Heart left ventricle (tissue), 16 donors: ENCODE data around the gene SPTLC2. TPM values are rescaled to one million over a fixed set of nuclear protein-coding genes. Genes with fewer than 3 reads are reported as not detected.
"Not testable (repeated sequence)": the region's sequence is repeated elsewhere in the genome, so short reads cannot be mapped to it uniquely, and the experiment has no call there.

ENCODE experiments used
- ATAC-seq, 4 donors: fragments of 200-7000 bp; cut with Tn5 transposase; one replicate each; pipeline ENCODE4 v1.9.1; 2020 to 2022; ENCODE audit warnings: moderate library complexity in 4 of 4, mild to moderate bottlenecking in 3 of 4, moderate number of reproducible peaks in 1 of 4
- DNase-seq, 5 donors: peaks; one replicate each; pipeline ENCODE4 v3.0.0-alpha.2; 2020
- H3K27ac ChIP-seq, 12 donors: fragments of 200-600 bp; sonication (generic) in 4 of 12; one replicate each; pipeline versions ENCODE4 v1.5.0 to v1.8.0; 2016 to 2022; ENCODE audit warnings: mild to moderate bottlenecking in 2 of 12
- H3K27me3 ChIP-seq, 9 donors: fragments of 200-600 bp; sonication (generic) in 2 of 9; one replicate each; pipeline versions ENCODE4 v1.5.1 to v1.8.0; 2016 to 2022; ENCODE audit warnings: mild to moderate bottlenecking in 3 of 9
- H3K36me3 ChIP-seq, 9 donors: fragments of 200-600 bp; sonication (generic) in 2 of 9; one replicate each; pipeline versions ENCODE4 v1.5.0 to v1.8.0; 2018 to 2022; ENCODE audit warnings: mild to moderate bottlenecking in 2 of 9
- H3K4me1 ChIP-seq, 12 donors: fragments of 200-600 bp; sonication (generic) in 4 of 12; one replicate each; pipeline versions ENCODE4 v1.5.0 to v1.8.0; 2016 to 2022; ENCODE audit warnings: mild to moderate bottlenecking in 3 of 12
- H3K4me3 ChIP-seq, 12 donors: fragments of 200-600 bp; sonication (generic) in 4 of 12; one replicate each; pipeline versions ENCODE4 v1.5.0 to v1.8.0; 2017 to 2022; ENCODE audit warnings: mild to moderate bottlenecking in 9 of 12, moderate library complexity in 4 of 12
- H3K9me3 ChIP-seq, 12 donors: fragments of 200-600 bp; sonication (generic) in 4 of 12; one replicate each; pipeline versions ENCODE4 v1.5.0 to v1.8.0; 2016 to 2022; ENCODE audit warnings: mild to moderate bottlenecking in 1 of 12
- POLR2A ChIP-seq, 2 donors: fragments of 450-650 bp; IDR thresholded peaks; one replicate each; pipeline ENCODE4 v1.6.1; 2017; ENCODE audit warnings: antibody characterized with exemption in 2 of 2, mild to moderate bottlenecking in 2 of 2, moderate library complexity in 2 of 2
- WGBS, 4 donors: extraction: QIAGEN DNeasy Blood & Tissue Kit in 2 of 4; methylation state at CpG; one replicate each; pipeline versions ENCODE4 v1.1.5 to v1.1.7; 2013 to 2018; 5-methylcytosine and 5-hydroxymethylcytosine counted together
- intact Hi-C, 10 donors: fragments of 100-400 bp; cut with DNase I; formaldehyde crosslinking; loops; one replicate each; pipeline versions ENCODE4 v1.11.1 to v1.14.2; 2022
- polyA plus RNA-seq, 2 donors: library from polyadenylated mRNA; stranded (reverse); fragments of 200-250 nt; gene quantifications; one replicate each; pipeline ENCODE4 v1.2.3, GENCODE V29; 2013
- total RNA-seq, 9 donors: library from RNA; depleted of rRNA in 2 of 9; stranded (reverse); fragments of >200 nt in 2 of 9; fragmentation: NEBNext Ultra II Directional in 3 of 9; extraction: Animal tissue kit (Norgen Biotek cat#: 25700) in 3 of 9; gene quantifications; one replicate each; pipeline versions ENCODE4 v1.1.0 to v1.2.4, GENCODE V29; 2016 to 2023
- TF ChIP-seq, protein P1 (sequence below), 12 donors: fragments of 200-600 bp; sonication (generic) in 4 of 12; IDR thresholded peaks; one replicate each; pipeline versions ENCODE4 v1.5.0 to v1.8.0; 2018 to 2022; ENCODE audit warnings: antibody characterized with exemption in 12 of 12, mild to moderate bottlenecking in 5 of 12
- donor health status: ischemic (EF 13 %, LVEDD 7.1; RV severe dilation, severe dysfunction).
- donor health status: healthy with polysubstance abuse.
- donor health status: DM: no; HTN: yes; CAD: no.
- donor health status: DM: no; HTN: no; CAD: no.
- donor health status: ischemic (EF 25% LVEDD 6.9; RV normal size, moderate dysfunction).
- donor health status: ischemic (EF 25% LVEDD 5.7; RV mildly dilated, moderate dysfunction).
- donor health status: healthy.
- donor health status: DM: yes; HTN: yes; CAD: no.
- donor health status: ischemic (EF 35%, LVEDD 5.7; RV mildly dilated, moderate dysfunction).
- donor health status: nonischemic (EF 11% LVEDD 7.7; RV severe dilation, severe dysfunction).
- donor health status: DM: yes; HTN: yes; CAD: no.
- donor health status: PGD.
- donor health status: ischemic (EF 29% LVEDD 5.4; RV normal size, mild dysfunction).
- donor health status: nonischemic (EF 23%, LVEDD 6.1; RV moderate dilation, normal function).

SPTLC2 gene
- total and polyA plus RNA-seq, 11 donors, result 3.8 to 25.2 (median 11.2) TPM

- DNase-seq, result no peak
- H3K9me3 ChIP-seq, result no peaks in the 10 kb centered on the region
- TF ChIP-seq, protein P1, sequence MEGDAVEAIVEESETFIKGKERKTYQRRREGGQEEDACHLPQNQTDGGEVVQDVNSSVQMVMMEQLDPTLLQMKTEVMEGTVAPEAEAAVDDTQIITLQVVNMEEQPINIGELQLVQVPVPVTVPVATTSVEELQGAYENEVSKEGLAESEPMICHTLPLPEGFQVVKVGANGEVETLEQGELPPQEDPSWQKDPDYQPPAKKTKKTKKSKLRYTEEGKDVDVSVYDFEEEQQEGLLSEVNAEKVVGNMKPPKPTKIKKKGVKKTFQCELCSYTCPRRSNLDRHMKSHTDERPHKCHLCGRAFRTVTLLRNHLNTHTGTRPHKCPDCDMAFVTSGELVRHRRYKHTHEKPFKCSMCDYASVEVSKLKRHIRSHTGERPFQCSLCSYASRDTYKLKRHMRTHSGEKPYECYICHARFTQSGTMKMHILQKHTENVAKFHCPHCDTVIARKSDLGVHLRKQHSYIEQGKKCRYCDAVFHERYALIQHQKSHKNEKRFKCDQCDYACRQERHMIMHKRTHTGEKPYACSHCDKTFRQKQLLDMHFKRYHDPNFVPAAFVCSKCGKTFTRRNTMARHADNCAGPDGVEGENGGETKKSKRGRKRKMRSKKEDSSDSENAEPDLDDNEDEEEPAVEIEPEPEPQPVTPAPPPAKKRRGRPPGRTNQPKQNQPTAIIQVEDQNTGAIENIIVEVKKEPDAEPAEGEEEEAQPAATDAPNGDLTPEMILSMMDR (IDR thresholded peaks at IDR 0.05), result no peak
- TF ChIP-seq POLR2A (IDR thresholded peaks at IDR 0.05), result no peak
- H3K4me1 ChIP-seq, result peaks cover 0 to 39% (median 2%) of the 10 kb centered on the region in 12 donors
- 62 to 63% (median 63%) methylated on average over 5 of the region's 5 CpGs for WGBS, 4 donors
- no peaks in the 10 kb centered on the region for H3K27me3 ChIP-seq
- H3K4me3 ChIP-seq, result peak overlapping the region in 1 of 12 donors; percentile 23
- peak in 1 of 4 donors; percentile 50 for ATAC-seq
- H3K27ac ChIP-seq, result peak overlapping the region in 8 of 12 donors; percentile 6 to 83 (median 23)
- peaks cover 0 to 90% (median 76%) of the 10 kb centered on the region in 9 donors for H3K36me3 ChIP-seq
- intact Hi-C loops, result loop anchor here in 9 of 10 donors (5.0 to 10.0 kb wide), 8 partner anchors 61 to 402 kb away; partner anchors contain the start of genes AHSA1 (in 4 of the 9), VIPAS39 (in 4 of the 9) and SPTLC2 (in 2 of the 9)
Observed at GRCh38 chr14:77554207-77554606, 62.2 kb downstream of the SPTLC2 start.

DNA sequence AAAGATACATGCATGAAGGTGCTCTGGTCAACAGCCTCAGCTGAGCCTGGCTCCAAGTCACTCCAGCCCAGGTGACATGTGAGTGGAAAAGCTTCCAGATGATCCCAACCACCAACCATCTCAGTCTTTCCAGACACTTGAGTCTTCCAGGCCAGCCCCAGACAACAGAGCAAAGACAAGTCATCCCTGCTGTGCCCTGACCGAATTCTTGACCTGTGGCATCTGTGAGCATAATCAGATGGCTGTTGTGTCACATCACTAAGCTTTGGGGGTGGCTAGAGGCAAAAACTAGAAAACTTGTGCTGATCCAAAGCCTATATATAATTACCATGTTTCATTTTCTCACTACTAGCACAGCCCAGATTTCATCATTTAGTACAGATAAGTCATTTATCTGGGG lies 67.0 kb downstream of the SPTLC2 start:
- ATAC-seq (no peak), DNase-seq (no peak)
- peaks cover 0 to 90% (median 58%) of the 10 kb centered on the region in 9 donors for H3K36me3 ChIP-seq
- H3K27ac ChIP-seq, result no peak overlapping the region
- intact Hi-C loops, result loop anchor here in 7 of 10 donors (5.0 to 10.0 kb wide), 4 partner anchors 87 to 395 kb away; partner anchors contain the start of genes AHSA1 (in 1 of the 7) and VIPAS39 (in 1 of the 7)
- TF ChIP-seq POLR2A (IDR thresholded peaks at IDR 0.05), result no peak
- TF ChIP-seq, protein P1 (IDR thresholded peaks at IDR 0.05), result no peak
- no peaks in the 10 kb centered on the region for H3K9me3 ChIP-seq
- H3K4me3 ChIP-seq, result no peak overlapping the region
- H3K27me3 ChIP-seq, result no peaks in the 10 kb centered on the region
- peaks cover 0 to 9% (median under 1%) of the 10 kb centered on the region in 12 donors for H3K4me1 ChIP-seq
- WGBS, 4 donors, result 86 to 100% (median 89%) methylated on average over 1 of the region's 1 CpG

DNA sequence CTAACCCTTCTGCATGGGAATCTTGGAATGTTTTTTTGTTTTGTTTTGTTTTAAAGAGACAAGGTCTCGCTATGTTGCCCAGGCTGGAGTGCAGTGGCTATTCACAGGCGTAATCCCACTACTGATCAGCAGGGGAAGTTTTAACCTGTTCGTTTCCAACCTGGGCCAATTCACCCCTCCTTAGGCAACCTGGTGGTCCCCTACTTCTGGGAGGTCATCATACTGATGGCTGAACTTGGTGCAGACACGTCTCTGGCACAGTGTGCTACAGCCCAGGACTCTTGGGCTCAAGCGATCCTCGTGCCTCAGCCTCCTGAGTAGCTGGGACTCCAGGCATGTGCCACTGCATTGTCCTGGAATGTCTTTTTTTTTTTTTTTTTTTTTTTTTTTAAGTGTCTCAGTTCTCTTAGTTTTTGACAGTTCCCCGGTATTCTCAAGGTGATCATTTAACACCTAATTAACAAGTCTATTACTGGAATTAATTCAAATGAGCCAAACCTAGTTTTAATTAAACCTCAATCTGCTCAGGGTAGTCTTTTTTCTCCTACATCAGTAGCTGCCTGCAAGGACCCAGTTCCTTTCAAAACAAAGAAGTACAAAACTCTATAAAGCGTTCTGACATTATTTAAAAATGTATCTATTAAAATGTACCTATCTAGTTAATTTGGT lies 68.8 kb downstream of the SPTLC2 start:
- WGBS, 4 donors, result 89 to 95% (median 93%) methylated on average over 8 of the region's 8 CpGs
- intact Hi-C loops, result loop anchor here in 7 of 10 donors (5.0 to 10.0 kb wide), 4 partner anchors 85 to 393 kb away; partner anchors contain the start of genes AHSA1 (in 1 of the 7) and VIPAS39 (in 1 of the 7)
- TF ChIP-seq, protein P1 (IDR thresholded peaks at IDR 0.05), result no peak
- peaks cover 0 to 85% (median 53%) of the 10 kb centered on the region in 9 donors for H3K36me3 ChIP-seq
- ATAC-seq, result no peak
- no peak overlapping the region for H3K27ac ChIP-seq
- DNase-seq, result no peak
- H3K4me3 ChIP-seq, result no peak overlapping the region
- no peaks in the 10 kb centered on the region for H3K9me3 ChIP-seq
- no peaks in the 10 kb centered on the region for H3K27me3 ChIP-seq
- H3K4me1 ChIP-seq, result peaks cover 0 to 16% (median 2%) of the 10 kb centered on the region in 12 donors

GRCh38 chr14:77545171-77545570 lies 71.3 kb downstream of the SPTLC2 start:
- ATAC-seq, H3K4me3 ChIP-seq, H3K9me3 ChIP-seq, DNase-seq, H3K27ac ChIP-seq, H3K27me3 ChIP-seq: not testable (repeated sequence)
- H3K36me3 ChIP-seq, result peaks cover 0 to 72% (median 38%) of the 10 kb centered on the region in 9 donors
- WGBS, 4 donors, result 92 to 97% (median 96%) methylated on average over 11 of the region's 11 CpGs
- peaks cover 0 to 28% (median 5%) of the 10 kb centered on the region in 12 donors for H3K4me1 ChIP-seq
- intact Hi-C loops, result loop anchor here in 7 of 10 donors (5.0 to 10.0 kb wide), 4 partner anchors 83 to 390 kb away; partner anchors contain the start of genes AHSA1 (in 1 of the 7) and VIPAS39 (in 1 of the 7)
